ENCODE measurements around the gene RASL11B.

GRCh38 chr4:52873861-52874343 is 11.8 kb downstream of the RASL11B start:
- TF ChIP-seq, protein P1, sequence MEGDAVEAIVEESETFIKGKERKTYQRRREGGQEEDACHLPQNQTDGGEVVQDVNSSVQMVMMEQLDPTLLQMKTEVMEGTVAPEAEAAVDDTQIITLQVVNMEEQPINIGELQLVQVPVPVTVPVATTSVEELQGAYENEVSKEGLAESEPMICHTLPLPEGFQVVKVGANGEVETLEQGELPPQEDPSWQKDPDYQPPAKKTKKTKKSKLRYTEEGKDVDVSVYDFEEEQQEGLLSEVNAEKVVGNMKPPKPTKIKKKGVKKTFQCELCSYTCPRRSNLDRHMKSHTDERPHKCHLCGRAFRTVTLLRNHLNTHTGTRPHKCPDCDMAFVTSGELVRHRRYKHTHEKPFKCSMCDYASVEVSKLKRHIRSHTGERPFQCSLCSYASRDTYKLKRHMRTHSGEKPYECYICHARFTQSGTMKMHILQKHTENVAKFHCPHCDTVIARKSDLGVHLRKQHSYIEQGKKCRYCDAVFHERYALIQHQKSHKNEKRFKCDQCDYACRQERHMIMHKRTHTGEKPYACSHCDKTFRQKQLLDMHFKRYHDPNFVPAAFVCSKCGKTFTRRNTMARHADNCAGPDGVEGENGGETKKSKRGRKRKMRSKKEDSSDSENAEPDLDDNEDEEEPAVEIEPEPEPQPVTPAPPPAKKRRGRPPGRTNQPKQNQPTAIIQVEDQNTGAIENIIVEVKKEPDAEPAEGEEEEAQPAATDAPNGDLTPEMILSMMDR (IDR thresholded peaks at IDR 0.05), result no peak
- no peak for TF ChIP-seq POLR2A (IDR thresholded peaks at IDR 0.05)
